Central memory CD4-positive, alpha-beta T cell (primary cell): ENCODE results near the gene PFKP.

Experiments used
- DNase-seq: peaks from one replicate; pipeline ENCODE4 v3.0.0; 2022

Gene PFKP

GRCh38 chr10:3117486-3117885 is 50.1 kb downstream of the PFKP start:
- no peak for DNase-seq

GRCh38 chr10:3118641-3119091 is 51.3 kb downstream of the PFKP start:
- no peak for DNase-seq

- DNase-seq, result no peak
Observed at GRCh38 chr10:3119796-3120459, 52.6 kb downstream of the PFKP start.

- DNase-seq, result no peak
Observed at GRCh38 chr10:3122034-3122433, 54.7 kb downstream of the PFKP start.

GRCh38 chr10:3122486-3123205 is 55.3 kb downstream of the PFKP start:
- no peak for DNase-seq

GRCh38 chr10:3123571-3124411 is 56.4 kb downstream of the PFKP start:
- no peak for DNase-seq

- no peak for DNase-seq
Observed at GRCh38 chr10:3124412-3125175, 57.2 kb downstream of the PFKP start.

- DNase-seq, result no peak
Observed at GRCh38 chr10:3125527-3126170, 58.3 kb downstream of the PFKP start.

GRCh38 chr10:3126249-3126648 is 58.9 kb downstream of the PFKP start:
- no peak for DNase-seq

GRCh38 chr10:3126741-3127346 is 59.5 kb downstream of the PFKP start:
- DNase-seq, result no peak

GRCh38 chr10:3127921-3128320 is 60.6 kb downstream of the PFKP start:
- DNase-seq, result no peak

GRCh38 chr10:3128379-3129130 is 61.2 kb downstream of the PFKP start:
- DNase-seq, result no peak

GRCh38 chr10:3129581-3130340 is 62.4 kb downstream of the PFKP start:
- no peak for DNase-seq

GRCh38 chr10:3131098-3131497 is 63.8 kb downstream of the PFKP start:
- DNase-seq, result no peak

- no peak for DNase-seq
Observed at GRCh38 chr10:3132036-3133025, 65.0 kb downstream of the PFKP start.

- no peak for DNase-seq
Observed at GRCh38 chr10:3133948-3134347, 66.6 kb downstream of the PFKP start.

GRCh38 chr10:3135006-3135405 is 67.7 kb downstream of the PFKP start:
- no peak for DNase-seq

- no peak for DNase-seq
Observed at GRCh38 chr10:3136336-3136735, 69.0 kb downstream of the PFKP start.
